Left lung (tissue), 10 donors: ENCODE results near the gene KHDRBS2. TPM values are rescaled to one million over a fixed set of nuclear protein-coding genes. Genes with fewer than 3 reads are reported as not detected.

ENCODE experiments used
- ATAC-seq: fragments of 200-7000 bp; cut with Tn5 transposase; one replicate; pipeline ENCODE4 v1.9.1; 2020; ENCODE audit warnings: moderate library complexity
- DNase-seq, 4 donors: peaks; one replicate each; pipeline ENCODE4 v3.0.0-alpha.2; 2013 to 2020
- H3K27ac ChIP-seq, 2 donors: fragments of 200-600 bp; sonication (generic) in 1 of 2; one replicate each; pipeline versions ENCODE4 v1.5.0 to v1.8.0; 2020 to 2021
- H3K27me3 ChIP-seq, 2 donors: fragments of 200-600 bp; sonication (generic) in 1 of 2; one replicate each; pipeline versions ENCODE4 v1.5.0 to v1.8.0; 2020 to 2021
- H3K36me3 ChIP-seq, 2 donors: fragments of 200-600 bp; sonication (generic) in 1 of 2; one replicate each; pipeline versions ENCODE4 v1.5.0 to v1.8.0; 2020 to 2021
- H3K4me1 ChIP-seq, 2 donors: fragments of 200-600 bp; one replicate each; pipeline ENCODE4 v1.8.0; 2021
- H3K4me3 ChIP-seq, 2 donors: fragments of 200-600 bp; sonication (generic) in 1 of 2; one replicate each; pipeline versions ENCODE4 v1.5.0 to v1.8.0; 2020 to 2021; ENCODE audit warnings: mild to moderate bottlenecking in 1 of 2
- H3K9me3 ChIP-seq, 2 donors: fragments of 200-600 bp; sonication (generic) in 1 of 2; one replicate each; pipeline versions ENCODE4 v1.5.0 to v1.8.0; 2020 to 2021
- intact Hi-C, 2 donors: fragments of 100-400 bp; cut with DNase I; formaldehyde crosslinking; loops; one replicate each; pipeline versions ENCODE4 v1.11.2 to v1.14.2; 2022
- polyA plus RNA-seq, 6 donors: library from polyadenylated mRNA; unstranded; fragments of 120-200 nt; gene quantifications; one replicate each; pipeline ENCODE4 v1.2.1, GENCODE V29; 2013; ENCODE audit not compliant: insufficient read length in 6 of 6
- total RNA-seq, 2 donors: library from RNA; stranded (reverse); fragmentation: NEBNext Ultra II Directional; extraction: Animal tissue kit (Norgen Biotek cat#: 25700); gene quantifications; one replicate each; pipeline ENCODE4 v1.2.1, GENCODE V29; 2021
- TF ChIP-seq, protein P1 (sequence below), 2 donors: fragments of 200-600 bp; sonication (generic) in 1 of 2; IDR thresholded peaks; one replicate each; pipeline versions ENCODE4 v1.5.0 to v1.8.0; 2021; ENCODE audit warnings: antibody characterized with exemption in 2 of 2
- donor health status: DM: no; HTN: yes; CAD: no.
- donor health status: DM: no; HTN: no; CAD: no.

Gene KHDRBS2
- total and polyA plus RNA-seq, 8 donors: 3.5 to 12.9 (median 8.7) TPM

- TF ChIP-seq, protein P1, sequence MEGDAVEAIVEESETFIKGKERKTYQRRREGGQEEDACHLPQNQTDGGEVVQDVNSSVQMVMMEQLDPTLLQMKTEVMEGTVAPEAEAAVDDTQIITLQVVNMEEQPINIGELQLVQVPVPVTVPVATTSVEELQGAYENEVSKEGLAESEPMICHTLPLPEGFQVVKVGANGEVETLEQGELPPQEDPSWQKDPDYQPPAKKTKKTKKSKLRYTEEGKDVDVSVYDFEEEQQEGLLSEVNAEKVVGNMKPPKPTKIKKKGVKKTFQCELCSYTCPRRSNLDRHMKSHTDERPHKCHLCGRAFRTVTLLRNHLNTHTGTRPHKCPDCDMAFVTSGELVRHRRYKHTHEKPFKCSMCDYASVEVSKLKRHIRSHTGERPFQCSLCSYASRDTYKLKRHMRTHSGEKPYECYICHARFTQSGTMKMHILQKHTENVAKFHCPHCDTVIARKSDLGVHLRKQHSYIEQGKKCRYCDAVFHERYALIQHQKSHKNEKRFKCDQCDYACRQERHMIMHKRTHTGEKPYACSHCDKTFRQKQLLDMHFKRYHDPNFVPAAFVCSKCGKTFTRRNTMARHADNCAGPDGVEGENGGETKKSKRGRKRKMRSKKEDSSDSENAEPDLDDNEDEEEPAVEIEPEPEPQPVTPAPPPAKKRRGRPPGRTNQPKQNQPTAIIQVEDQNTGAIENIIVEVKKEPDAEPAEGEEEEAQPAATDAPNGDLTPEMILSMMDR (IDR thresholded peaks at IDR 0.05): no peak
- intact Hi-C loops: no loop called here
- Histone ChIP-seq H3K36me3 (no peaks in the 10 kb centered on the region), H3K27me3 (no peaks in the 10 kb centered on the region), H3K9me3 (peaks cover 0 to 10% of the 10 kb centered on the region in 2 donors), H3K4me3 (no peak overlapping the region), H3K27ac (no peak overlapping the region), H3K4me1 (no peaks in the 10 kb centered on the region)
- DNase-seq: no peak
- no peak for ATAC-seq
Observed at GRCh38 chr6:61935242-61935846, 350.7 kb downstream of the KHDRBS2 start.

- Histone ChIP-seq H3K27ac (no peak overlapping the region), H3K4me1 (no peaks in the 10 kb centered on the region), H3K27me3 (no peaks in the 10 kb centered on the region), H3K36me3 (no peaks in the 10 kb centered on the region), H3K4me3 (no peak overlapping the region), H3K9me3 (peaks cover 0 to 3% of the 10 kb centered on the region in 2 donors)
- intact Hi-C loops: no loop called here
- DNase-seq (no peak), ATAC-seq (no peak)
- TF ChIP-seq, protein P1 (IDR thresholded peaks at IDR 0.05): no peak
Observed at GRCh38 chr6:61909486-61909885, 376.5 kb downstream of the KHDRBS2 start.

GRCh38 chr6:61901748-61902147 lies 384.3 kb downstream of the KHDRBS2 start:
- no peaks in the 10 kb centered on the region for H3K36me3 ChIP-seq
- H3K4me3 ChIP-seq: no peak overlapping the region
- TF ChIP-seq, protein P1 (IDR thresholded peaks at IDR 0.05): no peak
- H3K4me1 ChIP-seq: no peaks in the 10 kb centered on the region
- H3K27ac ChIP-seq: no peak overlapping the region
- no peaks in the 10 kb centered on the region for H3K9me3 ChIP-seq
- DNase-seq (no peak), ATAC-seq (no peak)
- no peaks in the 10 kb centered on the region for H3K27me3 ChIP-seq
- intact Hi-C loops: no loop called here

- H3K9me3 ChIP-seq: no peaks in the 10 kb centered on the region
- DNase-seq (no peak), ATAC-seq (no peak)
- TF ChIP-seq, protein P1 (IDR thresholded peaks at IDR 0.05): no peak
- H3K4me3 ChIP-seq: no peak overlapping the region
- intact Hi-C loops: no loop called here
- no peak overlapping the region for H3K27ac ChIP-seq
- H3K4me1 ChIP-seq: no peaks in the 10 kb centered on the region
- no peaks in the 10 kb centered on the region for H3K27me3 ChIP-seq
- no peaks in the 10 kb centered on the region for H3K36me3 ChIP-seq
Observed at GRCh38 chr6:61894536-61894935, 391.5 kb downstream of the KHDRBS2 start.

GRCh38 chr6:61887423-61887822 lies 398.6 kb downstream of the KHDRBS2 start:
- H3K4me1 ChIP-seq: no peaks in the 10 kb centered on the region
- no peak overlapping the region for H3K27ac ChIP-seq
- peak in 2 of 4 donors; percentile 8 to 13 for DNase-seq
- no peak overlapping the region for H3K4me3 ChIP-seq
- no peak for ATAC-seq
- H3K36me3 ChIP-seq: no peaks in the 10 kb centered on the region
- no peaks in the 10 kb centered on the region for H3K27me3 ChIP-seq
- intact Hi-C loops: no loop called here
- TF ChIP-seq, protein P1 (IDR thresholded peaks at IDR 0.05): no peak
- no peaks in the 10 kb centered on the region for H3K9me3 ChIP-seq
